GM23248 (cell line): ENCODE measurements around the gene SMYD3.

ENCODE experiments used
- EZH2 ChIP-seq: fragments of 200-600 bp; sonication (generic); IDR thresholded peaks from 2 replicates; pipeline ENCODE4 v1.6.1; 2018; ENCODE audit warnings: antibody characterized with exemption, mild to moderate bottlenecking; ENCODE audit not compliant: insufficient read depth, poor library complexity, severe bottlenecking
- EZH2phosphoT487 ChIP-seq: fragments of 200-600 bp; sonication (generic); IDR thresholded peaks from 2 replicates; pipeline ENCODE4 v1.6.1; 2018; ENCODE audit warnings: antibody characterized with exemption, moderate library complexity, mild to moderate bottlenecking, low read depth; ENCODE audit not compliant: insufficient read depth

GRCh38 chr1:246338098-246338497, 169.0 kb downstream of the SMYD3 start:
- TF ChIP-seq EZH2phosphoT487 (no peak), EZH2 (no peak)
